SK-N-MC (cell line): ENCODE measurements around the gene PLEKHH3.

Source experiments
- EZH2 ChIP-seq: fragments of 200-600 bp; sonication (generic); IDR thresholded peaks from one replicate; pipeline ENCODE4 v1.6.1; 2017; ENCODE audit warnings: antibody characterized with exemption
- POLR2AphosphoS5 ChIP-seq: IDR thresholded peaks from 2 replicates; pipeline ENCODE4 v1.6.1; 2012; ENCODE audit warnings: mild to moderate bottlenecking, low read depth, low read length, borderline replicate concordance

DNA sequence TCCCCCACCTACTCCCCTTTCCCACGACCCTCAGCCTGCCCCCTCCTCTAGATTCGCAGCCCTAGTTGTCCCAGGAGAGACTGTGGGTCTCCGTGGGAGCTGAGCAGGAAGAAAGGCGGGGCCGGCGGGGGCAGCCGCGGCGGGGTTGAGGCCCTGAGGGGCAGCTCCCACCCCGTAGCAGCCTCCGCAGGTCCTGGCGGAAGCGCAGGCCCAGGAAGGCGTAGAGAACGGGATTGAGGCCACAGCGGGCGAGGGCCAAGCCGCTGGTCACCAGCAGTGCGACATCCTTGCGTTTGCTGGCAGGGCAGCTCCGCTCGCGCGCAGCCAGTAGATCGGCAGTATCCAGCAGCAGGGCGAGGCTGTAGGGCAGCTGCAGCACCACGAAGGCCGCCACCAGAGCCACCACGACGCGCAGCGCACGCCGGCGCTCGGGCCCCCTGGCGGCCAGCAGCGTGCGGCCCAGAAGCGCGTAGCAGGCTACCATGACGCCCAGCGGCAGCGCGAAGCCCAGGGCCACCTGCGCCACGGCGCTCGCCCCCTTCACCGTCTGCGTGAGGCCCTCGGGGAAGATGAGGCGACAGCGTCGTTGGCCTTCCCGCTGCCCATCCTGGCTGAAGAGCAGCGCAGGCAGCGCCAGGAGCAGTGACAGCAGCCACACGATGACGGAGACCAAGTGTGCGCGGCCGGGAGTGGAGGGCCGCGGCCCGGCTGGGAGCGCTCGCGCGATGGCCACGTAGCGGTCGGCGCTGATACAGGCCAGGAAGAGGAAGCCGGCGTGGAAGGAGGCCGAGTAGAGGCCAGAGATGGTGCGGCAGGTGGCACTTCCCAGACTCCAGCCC lies 2.9 kb upstream of the PLEKHH3 start:
- TF ChIP-seq POLR2AphosphoS5 (no peak), EZH2 (no peak)
